HG03066 (cell line): Measurements from ENCODE around the gene IL21R.
"Not testable (repeated sequence)": the region's sequence is repeated elsewhere in the genome, so short reads cannot be mapped to it uniquely, and the experiment has no call there.

Experiments used
- ATAC-seq: cut with Tn5 transposase; IDR thresholded peaks from one replicate; pipeline ENCODE4 v1.9.1; 2021; ENCODE audit warnings: low read depth; ENCODE audit not compliant: unreplicated experiment

IL21R gene

GRCh38 chr16:27424772-27425498 lies 23.0 kb downstream of the IL21R start:
- ATAC-seq, result no peak

- no peak for ATAC-seq
These were observed 24.0 kb downstream of the IL21R start for GRCh38 chr16:27425961-27426360.

GRCh38 chr16:27426423-27427408 lies 24.7 kb downstream of the IL21R start:
- ATAC-seq, result peak; percentile 75

GRCh38 chr16:27427538-27427937 lies 25.6 kb downstream of the IL21R start:
- ATAC-seq, result no peak

- ATAC-seq, result no peak
These were observed 26.2 kb downstream of the IL21R start for GRCh38 chr16:27428026-27428785.

- no peak for ATAC-seq
These were observed 27.4 kb downstream of the IL21R start for GRCh38 chr16:27429330-27429871.

- no peak for ATAC-seq
These were observed 28.0 kb downstream of the IL21R start for GRCh38 chr16:27429981-27430441.

GRCh38 chr16:27430512-27430911 lies 28.5 kb downstream of the IL21R start:
- no peak for ATAC-seq

- no peak for ATAC-seq
These were observed 29.0 kb downstream of the IL21R start for GRCh38 chr16:27430923-27431484.

GRCh38 chr16:27431773-27432532 lies 30.0 kb downstream of the IL21R start:
- ATAC-seq, result no peak

- ATAC-seq, result no peak
These were observed 30.6 kb downstream of the IL21R start for GRCh38 chr16:27432558-27432957.

GRCh38 chr16:27433191-27433590 lies 31.2 kb downstream of the IL21R start:
- not testable (repeated sequence) for ATAC-seq

- no peak for ATAC-seq
These were observed 31.7 kb downstream of the IL21R start for GRCh38 chr16:27433636-27434035.

- no peak for ATAC-seq
These were observed 32.4 kb downstream of the IL21R start for GRCh38 chr16:27434141-27435051.

- not testable (repeated sequence) for ATAC-seq
These were observed 33.2 kb downstream of the IL21R start for GRCh38 chr16:27435146-27435545.

GRCh38 chr16:27436065-27436464 lies 34.1 kb downstream of the IL21R start:
- ATAC-seq, result no peak

GRCh38 chr16:27436921-27437650 lies 35.1 kb downstream of the IL21R start:
- ATAC-seq, result no peak

GRCh38 chr16:27437946-27438345 lies 36.0 kb downstream of the IL21R start:
- ATAC-seq, result no peak
